LoVo (cell line): Measurements from ENCODE around the gene PPP1R27.
A peak's percentile ranks its signal among the peaks of the same experiment; 100 is the strongest.

Experiments
- DNase-seq: peaks from one replicate; pipeline ENCODE4 v3.0.0-alpha.2; 2016; ENCODE audit warnings: low spot score

PPP1R27 gene

DNA sequence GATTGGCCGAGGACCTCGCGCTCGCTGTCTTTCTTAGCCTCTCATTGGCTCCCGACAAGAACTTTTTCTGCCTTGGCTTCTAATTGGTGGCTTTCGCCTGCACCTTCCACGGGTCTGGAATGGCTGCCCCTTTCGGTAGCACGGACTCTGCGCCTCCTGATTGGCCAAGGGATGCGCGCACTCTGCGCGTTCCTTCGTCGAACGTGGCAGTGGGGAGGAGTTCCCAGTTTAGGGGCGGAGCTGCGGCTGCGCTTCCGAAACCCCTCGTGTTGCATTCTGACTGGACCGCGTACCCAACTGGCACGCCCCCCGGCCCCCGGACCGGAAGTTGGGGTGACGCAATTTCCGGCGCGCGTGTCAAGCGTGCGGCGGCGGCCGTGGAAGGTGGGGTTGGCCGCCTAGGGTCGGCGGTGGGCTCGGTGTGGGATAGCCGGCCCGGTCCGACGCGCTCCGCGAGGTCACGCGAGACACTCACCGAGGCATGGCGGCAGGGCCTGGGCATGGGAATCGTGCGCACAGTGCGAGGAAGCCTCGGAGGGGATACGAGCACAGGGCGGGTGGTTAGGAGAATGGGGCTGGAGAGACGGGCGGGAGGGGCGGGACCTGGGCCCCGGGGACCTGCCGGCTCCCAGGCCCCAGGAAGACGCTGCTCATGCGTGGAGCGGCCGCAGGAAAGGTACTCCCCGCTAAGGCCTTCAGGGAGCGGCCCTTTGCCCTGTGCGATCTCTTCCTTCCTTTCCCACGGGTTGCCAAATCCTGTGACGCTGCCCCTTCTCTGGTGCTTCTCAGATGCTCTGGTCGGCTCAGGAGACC is 26.1 kb upstream of the PPP1R27 start:
- peak; percentile 100 for DNase-seq

DNA sequence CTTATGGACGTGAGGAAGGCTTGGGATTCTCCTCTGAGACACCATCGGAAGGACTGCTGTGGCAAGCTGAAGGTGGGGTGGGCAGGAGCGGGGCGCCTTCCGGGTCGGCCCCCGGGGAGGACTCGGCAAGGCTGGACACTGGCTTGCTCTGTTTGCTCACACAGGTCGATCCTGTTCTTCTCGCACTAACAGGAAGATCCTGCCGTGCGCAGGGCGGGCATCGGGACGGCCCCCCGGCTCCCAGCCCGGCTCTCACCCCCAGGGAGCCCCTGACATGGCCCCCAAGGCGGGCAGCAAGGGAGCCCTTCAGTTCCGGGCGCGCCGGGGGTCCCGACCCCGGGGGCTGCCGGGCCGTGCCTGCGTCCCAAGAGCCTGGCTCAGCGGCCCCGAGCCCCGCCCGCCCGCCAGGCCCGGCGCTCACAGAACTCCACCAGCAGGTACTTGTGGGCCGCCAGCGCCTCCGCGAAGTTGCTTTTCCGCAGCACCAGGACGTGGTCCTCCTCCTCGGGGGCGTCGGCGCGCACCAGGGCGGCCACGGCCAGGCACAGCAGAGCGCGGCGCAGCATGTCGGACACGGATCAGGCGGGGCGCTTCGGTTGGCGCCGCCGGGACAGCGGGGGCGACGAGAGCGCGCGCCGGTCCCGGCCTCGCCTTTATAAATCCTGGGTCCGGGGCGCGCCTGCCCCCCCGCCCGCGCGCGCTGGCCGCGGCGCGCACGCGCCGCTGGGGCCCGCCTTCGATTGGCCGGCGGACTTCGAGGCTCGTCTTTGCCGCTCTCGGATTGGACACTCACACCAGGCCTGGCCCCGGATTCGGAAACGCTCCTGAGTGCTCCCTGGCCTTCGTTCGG is 25.3 kb upstream of the PPP1R27 start, which contains the start of gene P4HB:
Gene P4HB, minus strand, starts transcription at position 630 of the 850 bp plus-strand sequence. Its CDS starts 64 bp downstream, at position 566.
- no peak for DNase-seq

DNA sequence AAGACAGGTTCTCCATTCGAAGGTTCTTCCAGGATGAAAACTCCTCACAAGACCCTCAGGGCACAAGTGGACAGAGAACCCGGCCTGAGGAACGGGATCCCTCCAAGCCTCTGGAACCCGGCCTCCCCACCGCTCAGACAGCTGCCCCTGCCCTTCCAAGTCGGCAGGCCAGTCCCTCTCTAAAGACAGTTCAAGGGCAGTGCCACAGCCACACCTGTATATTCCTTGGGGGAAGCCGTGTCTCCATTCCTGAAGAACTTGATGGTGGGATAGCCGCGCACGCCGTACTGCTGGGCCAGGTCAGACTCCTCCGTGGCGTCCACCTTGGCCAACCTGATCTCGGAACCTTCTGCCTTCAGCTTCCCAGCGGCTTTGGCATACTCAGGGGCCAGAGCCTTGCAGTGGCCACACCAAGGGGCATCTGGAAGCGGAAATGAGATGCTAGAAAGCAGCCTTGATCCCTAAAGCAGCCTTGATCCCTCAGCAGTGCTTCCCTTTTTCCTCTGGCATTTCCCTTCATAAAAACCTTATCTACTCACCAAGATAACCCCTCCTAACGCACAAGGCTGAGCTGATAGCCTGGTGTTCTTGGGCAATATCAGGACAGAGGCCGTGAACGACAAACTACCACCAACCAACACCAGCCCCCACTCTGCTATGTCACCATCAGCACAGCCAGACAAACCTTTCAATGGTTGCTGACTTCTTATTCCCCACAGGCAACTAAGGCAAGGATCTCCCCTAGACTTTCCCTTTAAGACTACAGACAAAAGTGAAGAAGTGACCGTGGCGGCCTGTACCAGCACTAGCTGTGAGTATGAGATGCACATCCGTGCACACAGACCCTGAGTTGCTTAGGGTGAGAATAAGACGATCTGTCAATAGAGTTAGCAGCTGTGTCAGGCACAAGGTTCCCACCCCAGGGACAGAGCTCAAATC is 24.4 kb upstream of the PPP1R27 start:
- DNase-seq = no peak

DNA sequence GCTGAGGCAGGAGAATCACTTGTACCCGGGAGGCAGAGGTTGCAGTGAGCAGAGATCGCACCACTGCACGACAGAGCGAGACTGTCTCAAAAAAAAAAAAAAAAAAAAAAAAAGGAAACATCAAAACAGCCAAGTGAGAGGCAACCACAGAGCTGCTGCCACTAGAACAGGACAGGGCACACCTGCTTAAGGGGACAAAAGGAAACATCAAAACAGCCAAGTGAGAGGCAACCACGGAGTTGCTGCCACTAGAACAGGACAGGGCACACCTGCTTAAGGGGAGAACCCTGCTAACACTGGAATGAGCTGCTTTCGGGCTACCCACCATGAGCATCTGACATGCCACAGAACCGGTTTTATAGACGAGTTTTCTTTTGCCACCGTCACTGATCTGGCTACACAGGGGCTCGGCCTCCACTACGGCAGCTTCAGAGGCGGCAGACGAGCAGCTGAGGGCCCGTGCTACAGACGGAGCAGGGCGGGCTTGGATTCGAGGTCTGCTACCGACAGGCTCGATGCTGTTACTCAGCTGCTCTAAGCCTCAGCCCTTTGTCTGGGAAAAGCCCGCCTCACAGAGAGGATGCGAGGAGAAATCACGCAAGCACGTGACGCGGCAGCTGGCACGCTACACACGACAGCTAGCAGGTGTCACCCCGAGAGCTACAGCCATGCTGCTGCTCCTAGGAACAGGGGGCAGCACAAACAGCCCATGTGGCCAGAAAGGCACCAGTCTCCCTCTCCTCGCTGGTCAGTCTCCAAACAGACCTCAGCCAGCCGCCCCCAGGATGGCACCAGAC is 23.5 kb upstream of the PPP1R27 start:
- DNase-seq = no peak

DNA sequence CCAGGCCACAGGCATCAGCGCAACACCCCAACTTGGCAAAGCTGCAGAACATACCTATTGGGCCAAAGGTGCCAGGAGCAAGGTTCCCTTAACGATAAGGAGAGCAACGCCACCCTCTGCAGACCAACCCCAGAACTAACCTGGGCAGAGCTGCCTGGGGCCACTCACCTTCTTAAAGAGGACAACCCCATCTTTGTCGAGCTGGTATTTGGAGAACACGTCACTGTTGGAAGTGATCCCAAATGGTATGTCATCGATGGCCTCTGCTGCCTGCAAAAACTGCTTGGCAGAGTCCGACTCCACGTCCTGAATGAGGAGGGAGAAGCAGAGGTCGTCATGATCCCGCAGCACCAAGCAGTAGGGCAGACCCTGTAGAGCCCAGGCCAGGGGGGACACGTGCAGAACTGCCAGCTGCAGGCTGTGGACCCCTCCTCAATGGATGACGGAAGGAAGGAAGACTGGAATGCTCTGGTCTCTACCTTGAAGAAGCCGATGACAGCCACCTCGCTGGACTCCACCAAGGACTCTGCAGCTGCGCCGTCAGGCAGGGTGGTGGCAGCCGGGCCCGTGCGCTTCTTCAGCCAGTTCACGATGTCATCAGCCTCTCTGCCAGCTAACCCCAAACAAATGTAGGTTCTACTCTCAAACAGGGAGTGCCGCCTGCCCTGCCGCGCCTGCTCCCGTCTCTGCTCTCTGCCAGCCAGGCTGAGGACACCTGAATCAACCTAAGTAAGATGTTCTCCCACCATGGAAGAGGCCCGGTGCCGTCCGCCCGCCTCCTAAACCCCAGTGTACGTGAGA is 20.3 kb upstream of the PPP1R27 start:
- DNase-seq = no peak

DNA sequence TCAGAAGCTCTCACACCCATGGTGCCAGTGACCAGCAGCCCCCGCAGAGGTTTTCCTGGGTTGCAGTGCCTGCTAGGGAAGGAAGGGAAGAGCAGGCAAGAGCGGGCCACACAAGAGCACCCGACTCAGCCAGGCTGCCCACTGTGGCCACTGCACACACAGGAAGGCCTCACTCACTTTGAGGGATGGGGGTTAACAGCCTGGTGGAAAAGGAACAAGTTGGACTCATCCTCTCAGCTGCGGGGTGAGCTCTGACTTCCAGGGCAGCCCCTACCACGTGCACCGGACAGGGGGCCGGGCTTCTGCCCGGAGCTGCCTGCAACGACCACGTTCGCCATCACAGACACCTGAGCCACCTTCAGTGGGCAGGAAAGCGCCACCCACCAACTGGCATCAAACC is 17.4 kb upstream of the PPP1R27 start:
- no peak for DNase-seq

DNA sequence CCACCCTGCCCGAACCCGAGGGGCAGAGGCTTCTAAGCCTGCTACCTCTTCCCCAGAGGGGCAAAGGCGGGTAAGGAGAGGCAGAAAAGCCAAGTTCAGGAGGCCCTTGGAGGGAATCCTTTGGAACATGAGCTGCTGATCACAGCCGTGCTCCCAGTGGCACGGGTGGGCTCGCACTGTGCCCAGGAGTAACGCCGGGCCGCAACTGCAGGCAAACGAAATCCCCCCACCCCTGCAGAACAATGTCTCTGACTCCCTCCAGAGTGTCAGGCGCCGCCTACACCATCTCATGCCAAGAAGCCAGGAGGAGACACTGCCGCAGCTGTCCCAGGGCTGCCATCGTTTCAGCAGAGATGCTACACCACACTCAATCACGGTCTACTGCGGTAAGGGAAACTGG is 16.6 kb upstream of the PPP1R27 start:
- no peak for DNase-seq

- no peak for DNase-seq
Measured at GRCh38 chr17:81849457-81849856, 14.6 kb upstream of the PPP1R27 start.

DNA sequence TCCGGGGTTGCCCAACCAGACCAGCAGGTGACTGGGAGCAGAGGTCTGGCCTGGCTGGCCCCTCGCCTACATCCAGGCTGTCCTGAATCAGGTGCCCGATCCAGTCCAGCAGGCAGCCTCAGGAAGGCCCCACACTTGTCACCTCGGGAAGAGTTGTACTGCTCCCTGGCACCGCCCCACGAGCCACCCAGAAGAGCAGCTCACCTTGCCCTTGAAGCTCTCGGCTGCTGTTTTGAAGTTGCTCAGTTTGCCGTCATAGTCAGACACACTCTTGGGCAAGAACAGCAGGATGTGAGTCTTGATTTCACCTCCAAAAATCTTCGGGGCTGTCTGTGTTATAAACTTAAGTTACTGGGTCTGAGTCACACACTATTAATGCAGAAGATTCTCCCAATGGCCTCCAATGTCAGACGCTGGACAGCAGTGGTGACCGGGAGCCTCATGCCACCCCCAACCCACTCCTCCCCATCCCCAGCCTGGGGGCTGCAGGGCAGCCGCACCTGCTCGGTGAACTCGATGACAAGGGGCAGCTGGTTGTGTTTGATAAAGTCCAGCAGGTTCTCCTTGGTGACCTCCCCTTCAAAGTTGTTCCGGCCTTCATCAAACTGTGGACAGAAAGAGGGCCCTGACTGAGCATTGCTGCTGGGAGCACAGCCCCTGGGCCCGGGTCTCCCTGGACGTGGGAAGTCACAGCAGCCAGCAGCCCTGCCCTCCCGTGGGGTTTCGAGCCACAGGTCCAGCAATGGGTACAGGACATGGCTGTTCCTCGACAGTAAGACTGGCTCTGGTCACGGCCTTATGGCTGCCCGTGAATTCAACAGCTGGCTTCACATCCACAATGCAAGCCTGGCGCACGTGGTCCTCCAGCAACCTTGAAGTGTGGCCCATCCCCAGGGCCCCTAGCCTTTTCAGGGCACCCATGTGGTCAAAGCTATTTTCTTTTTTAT is 12.2 kb upstream of the PPP1R27 start:
- DNase-seq = no peak

- no peak for DNase-seq
Measured at GRCh38 chr17:81845881-81846742, 11.3 kb upstream of the PPP1R27 start.

GRCh38 chr17:81845361-81845760 is 10.5 kb upstream of the PPP1R27 start:
- DNase-seq = no peak

GRCh38 chr17:81844887-81845286 is 10.0 kb upstream of the PPP1R27 start:
- no peak for DNase-seq

DNA sequence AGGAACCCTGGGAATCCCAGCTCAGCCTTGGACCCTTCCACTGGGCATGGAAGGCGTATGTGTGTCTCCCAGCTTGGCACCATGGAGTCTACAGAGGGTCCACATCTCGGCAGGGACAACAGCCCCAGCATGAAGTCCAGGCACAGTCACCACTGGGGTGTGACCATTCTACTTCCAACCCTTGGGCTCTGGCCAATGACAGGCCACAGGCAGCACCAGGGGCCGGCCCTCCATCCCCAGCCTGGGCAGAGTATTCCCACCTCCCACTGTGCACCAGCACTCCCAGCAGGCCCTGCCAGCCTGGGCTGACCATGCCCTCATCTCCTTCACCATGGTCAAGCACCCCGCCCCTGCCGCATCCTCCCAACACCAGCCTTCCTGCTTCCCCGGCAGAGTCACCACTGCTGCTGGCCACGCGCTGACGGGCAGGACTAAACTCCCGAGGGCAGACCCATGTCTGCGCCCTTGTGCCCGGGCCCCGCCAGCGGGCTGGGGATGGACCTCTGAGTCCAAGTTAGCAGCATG is 9.5 kb upstream of the PPP1R27 start:
- no peak for DNase-seq

GRCh38 chr17:81843713-81844326 is 9.0 kb upstream of the PPP1R27 start:
- DNase-seq = no peak

DNA sequence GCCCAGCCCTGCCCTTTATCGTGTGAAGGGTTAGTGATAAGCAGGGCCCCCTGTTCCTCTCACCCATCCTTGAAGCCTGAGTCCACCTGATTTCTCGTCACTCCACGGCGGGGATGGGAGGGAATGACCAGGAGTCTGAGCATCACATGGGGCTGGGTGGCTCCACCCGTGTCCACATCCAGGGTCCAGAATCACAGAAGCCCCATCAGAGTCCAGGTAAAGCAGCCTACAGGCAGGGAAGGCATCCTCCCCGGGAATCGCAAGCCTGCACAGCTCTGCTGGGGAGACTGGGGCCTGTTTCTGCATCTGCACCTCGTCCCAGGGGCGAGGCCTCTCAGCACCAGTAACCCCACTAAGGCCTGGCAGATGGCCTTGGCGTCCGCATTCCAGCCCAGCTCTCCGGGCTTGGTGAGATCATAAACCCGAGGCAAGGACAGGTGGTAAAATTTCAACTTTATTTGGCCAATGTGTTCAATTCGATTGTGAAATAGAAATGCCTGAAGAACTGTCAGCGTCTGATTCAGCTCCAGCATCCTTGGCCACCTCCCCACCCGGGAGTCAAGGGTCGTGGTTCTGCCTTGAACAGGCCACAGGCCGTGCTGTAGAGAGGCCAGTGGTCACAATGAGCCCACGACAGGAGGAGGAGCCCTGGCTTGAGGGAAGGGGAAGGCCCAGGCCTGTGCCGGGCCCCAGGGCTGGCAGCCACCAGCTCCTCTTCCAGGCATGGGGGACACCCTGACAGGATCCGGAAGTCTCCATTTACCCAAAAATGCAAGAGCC is 8.1 kb upstream of the PPP1R27 start:
- no peak for DNase-seq

DNA sequence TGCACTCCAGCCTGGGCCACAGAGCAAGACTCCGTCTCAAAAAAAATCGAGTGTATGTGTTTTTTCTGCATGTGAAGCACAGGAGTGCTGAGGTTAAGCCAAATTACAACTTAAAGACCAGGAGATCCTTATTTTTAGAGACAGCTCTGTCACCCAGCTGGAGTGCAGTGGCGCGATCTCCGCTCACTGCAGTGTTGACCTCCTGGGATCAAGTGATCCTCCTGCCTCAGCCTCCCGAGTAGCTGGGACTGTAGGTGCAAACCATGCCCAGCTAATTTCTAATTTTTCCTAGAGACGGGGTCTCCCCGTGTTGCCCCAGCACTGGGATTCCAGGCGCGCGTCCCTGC is 7.5 kb upstream of the PPP1R27 start:
- DNase-seq = no peak

- DNase-seq = no peak
Measured at GRCh38 chr17:81841866-81842265, 7.0 kb upstream of the PPP1R27 start.
